ENCODE results near the gene CARS1. TPM values are rescaled to one million over a fixed set of nuclear protein-coding genes. Genes with fewer than 3 reads are reported as not detected.

The CARS1 gene
- total RNA-seq, 1 experiment from 2014 or later, result 120 TPM

- no peak for TF ChIP-seq SIN3A (IDR thresholded peaks at IDR 0.05; ENCODE audit: borderline replicate concordance, insufficient read depth, low read depth, low read length)
- no peak for TF ChIP-seq CTCF (IDR thresholded peaks at IDR 0.05)
- TF ChIP-seq TCF7L2 (IDR thresholded peaks at IDR 0.05; ENCODE audit: low read depth, low read length), result no peak
- TF ChIP-seq POLR2AphosphoS5 (IDR thresholded peaks at IDR 0.05; ENCODE audit: low read depth, low read length), result no peak
- no peak for TF ChIP-seq REST (IDR thresholded peaks at IDR 0.05; ENCODE audit: insufficient read depth in 1 of 2, low read depth in 2 of 2, low read length in 1 of 2)
- DNase-seq (ENCODE audit: low read depth, low spot score) (no peak), ATAC-seq (no peak)
- BruUV-seq (replicated peaks), result no TSS peak
- CTCF ChIA-PET, result no interaction called here
- Histone ChIP-seq H3K4me1 (ENCODE audit: control insufficient read depth, insufficient read depth, low read length) (no peaks in the 10 kb centered on the region), H3K9me3 (ENCODE audit: control insufficient read depth, insufficient read depth, low read depth, low read length) (no peaks in the 10 kb centered on the region), H3K27me3 (ENCODE audit: control insufficient read depth, insufficient read depth, low read length) (no peaks in the 10 kb centered on the region), H3K36me3 (ENCODE audit: control insufficient read depth, insufficient read depth, low read length) (no peaks in the 10 kb centered on the region), H3K4me3 (ENCODE audit: low read depth in 2 of 2, low read length in 2 of 2) (no peak overlapping the region), H3K27ac (ENCODE audit: low read length) (no peak overlapping the region)
- POLR2A ChIA-PET, result no interaction called here
- in situ Hi-C loops (cut with HindIII; ENCODE audit: low pct_unique_long_range_greater_than_20kb, low sequenced_read_pairs), result no loop called here
- intact Hi-C loops (cut with micrococcal nuclease; ENCODE audit: unreplicated experiment), result no loop called here
Observed at GRCh38 chr11:3080104-3080503, 22.9 kb upstream of the CARS1 start.

GRCh38 chr11:3077846-3078440, 20.7 kb upstream of the CARS1 start:
- in situ Hi-C loops (cut with HindIII; ENCODE audit: low pct_unique_long_range_greater_than_20kb, low sequenced_read_pairs), result no loop called here
- BruUV-seq (replicated peaks), result no TSS peak
- Histone ChIP-seq H3K36me3 (ENCODE audit: control insufficient read depth, insufficient read depth, low read length) (no peaks in the 10 kb centered on the region), H3K4me3 (ENCODE audit: low read depth in 2 of 2, low read length in 2 of 2) (no peak overlapping the region), H3K27me3 (ENCODE audit: control insufficient read depth, insufficient read depth, low read length) (no peaks in the 10 kb centered on the region), H3K27ac (ENCODE audit: low read length) (no peak overlapping the region), H3K9me3 (ENCODE audit: control insufficient read depth, insufficient read depth, low read depth, low read length) (no peaks in the 10 kb centered on the region), H3K4me1 (ENCODE audit: control insufficient read depth, insufficient read depth, low read length) (no peaks in the 10 kb centered on the region)
- no peak for TF ChIP-seq TCF7L2 (IDR thresholded peaks at IDR 0.05; ENCODE audit: low read depth, low read length)
- TF ChIP-seq CTCF (IDR thresholded peaks at IDR 0.05), result no peak
- no peak for TF ChIP-seq POLR2AphosphoS5 (IDR thresholded peaks at IDR 0.05; ENCODE audit: low read depth, low read length)
- TF ChIP-seq REST (IDR thresholded peaks at IDR 0.05; ENCODE audit: insufficient read depth in 1 of 2, low read depth in 2 of 2, low read length in 1 of 2), result no peak
- no peak for TF ChIP-seq SIN3A (IDR thresholded peaks at IDR 0.05; ENCODE audit: borderline replicate concordance, insufficient read depth, low read depth, low read length)
- DNase-seq (ENCODE audit: low read depth, low spot score) (no peak), ATAC-seq (no peak)
- intact Hi-C loops (cut with micrococcal nuclease; ENCODE audit: unreplicated experiment), result no loop called here
- POLR2A ChIA-PET, result no interaction called here
- CTCF ChIA-PET, result no interaction called here
